Natural killer cell treated with Interleukin-12 subunit alpha and Interleukin-12 subunit beta and Interleukin-15 and Interleukin-18, amount 100 ng/mL, for 72 hours (primary cell): Measurements from ENCODE around the gene FGF6. TPM values are rescaled to one million over a fixed set of nuclear protein-coding genes. Genes with fewer than 3 reads are reported as not detected.
A peak's percentile ranks its signal among the peaks of the same experiment; 100 is the strongest.

Source experiments
- ATAC-seq, 2 donors: fragments of 150-1000 bp; cut with Tn5 transposase in 1 of 2; sonication (Bioruptor Pico), chemical (Tn5 transposase) in 1 of 2; 2 replicates each; pipeline ENCODE4 v1.10.0; 2021
- DNase-seq: peaks from one replicate; pipeline ENCODE4 v3.0.0; 2022; ENCODE audit warnings: low spot score
- H3K27ac Mint-ChIP-seq, 2 donors: 1 replicate in 1 of 2; 2 replicates in 1 of 2; pipeline ENCODE4 v1.8.0; 2022; ENCODE audit warnings: mixed read lengths in 2 of 2, mild to moderate bottlenecking in 1 of 2, moderate library complexity in 1 of 2
- H3K27me3 Mint-ChIP-seq, 2 donors: 1 replicate in 1 of 2; 2 replicates in 1 of 2; pipeline ENCODE4 v1.8.0; 2022; ENCODE audit warnings: mixed read lengths in 2 of 2
- H3K36me3 Mint-ChIP-seq: one replicate; pipeline ENCODE4 v1.8.0; 2022; ENCODE audit warnings: mixed read lengths
- H3K4me1 Mint-ChIP-seq, 2 donors: 1 replicate in 1 of 2; 2 replicates in 1 of 2; pipeline ENCODE4 v1.8.0; 2022; ENCODE audit warnings: low read depth in 2 of 2, mixed read lengths in 2 of 2, mild to moderate bottlenecking in 1 of 2
- H3K4me3 Mint-ChIP-seq: one replicate; pipeline ENCODE4 v1.8.0; 2022; ENCODE audit warnings: mixed read lengths
- H3K9me3 Mint-ChIP-seq: 2 replicates; pipeline ENCODE4 v1.8.0; 2022; ENCODE audit warnings: mixed read lengths
- total RNA-seq, 2 donors: library from RNA; stranded (reverse); gene quantifications; one replicate each; pipeline ENCODE4 v1.2.3, GENCODE V29; 2022

The FGF6 gene
- total RNA-seq, 2 donors from 2014 or later: not detected

- H3K4me1 Mint-ChIP-seq: no peaks in the 10 kb centered on the region
- no peak overlapping the region for H3K4me3 Mint-ChIP-seq
- no peak overlapping the region for H3K27ac Mint-ChIP-seq
- ATAC-seq: no peak
- no peaks in the 10 kb centered on the region for H3K9me3 Mint-ChIP-seq
- peaks cover 5 to 8% of the 10 kb centered on the region in 2 donors for H3K27me3 Mint-ChIP-seq
- no peak for DNase-seq
- no peaks in the 10 kb centered on the region for H3K36me3 Mint-ChIP-seq
Observed at GRCh38 chr12:4440187-4440941, 5.3 kb downstream of the FGF6 start.

- H3K9me3 Mint-ChIP-seq: no peaks in the 10 kb centered on the region
Observed at GRCh38 chr12:4439736-4440135, 5.9 kb downstream of the FGF6 start.

GRCh38 chr12:4438834-4439596, 6.6 kb downstream of the FGF6 start:
- Mint-ChIP-seq H3K4me3 (no peak overlapping the region), H3K4me1 (no peaks in the 10 kb centered on the region), H3K27me3 (peaks cover 5 to 8% of the 10 kb centered on the region in 2 donors), H3K36me3 (no peaks in the 10 kb centered on the region), H3K9me3 (no peaks in the 10 kb centered on the region), H3K27ac (peak overlapping the region in 1 of 2 donors; percentile 33)
- DNase-seq (no peak), ATAC-seq (no peak)

More at GRCh38 chr12:4439736-4440135, 5.9 kb downstream of the FGF6 start:
- H3K27me3 Mint-ChIP-seq: peaks cover 5 to 8% of the 10 kb centered on the region in 2 donors
- no peaks in the 10 kb centered on the region for H3K36me3 Mint-ChIP-seq
- peak overlapping the region in 1 of 2 donors; percentile 33 for H3K27ac Mint-ChIP-seq
- no peak for ATAC-seq
- no peak for DNase-seq
- H3K4me1 Mint-ChIP-seq: no peaks in the 10 kb centered on the region
- H3K4me3 Mint-ChIP-seq: no peak overlapping the region

GRCh38 chr12:4435537-4435936, 10.1 kb downstream of the FGF6 start:
- Mint-ChIP-seq H3K36me3 (no peaks in the 10 kb centered on the region), H3K4me3 (no peak overlapping the region), H3K27me3 (peaks cover 2 to 6% of the 10 kb centered on the region in 2 donors), H3K4me1 (no peaks in the 10 kb centered on the region), H3K27ac (no peak overlapping the region), H3K9me3 (no peaks in the 10 kb centered on the region)
- DNase-seq (no peak), ATAC-seq (no peak)

GRCh38 chr12:4434706-4435425, 10.7 kb downstream of the FGF6 start:
- ATAC-seq: no peak

GRCh38 chr12:4434301-4434700, 11.3 kb downstream of the FGF6 start:
- DNase-seq: no peak
- Mint-ChIP-seq H3K27ac (no peak overlapping the region), H3K27me3 (peaks cover 4 to 6% of the 10 kb centered on the region in 2 donors), H3K4me1 (no peaks in the 10 kb centered on the region), H3K9me3 (no peaks in the 10 kb centered on the region), H3K36me3 (no peaks in the 10 kb centered on the region), H3K4me3 (no peak overlapping the region)
- peak; percentile 16 to 34 for ATAC-seq

More at GRCh38 chr12:4434706-4435425, 10.7 kb downstream of the FGF6 start:
- Mint-ChIP-seq H3K27me3 (peaks cover 0 to 6% of the 10 kb centered on the region in 2 donors), H3K9me3 (no peaks in the 10 kb centered on the region), H3K36me3 (no peaks in the 10 kb centered on the region), H3K4me3 (no peak overlapping the region), H3K4me1 (no peaks in the 10 kb centered on the region), H3K27ac (no peak overlapping the region)
- no peak for DNase-seq

- Mint-ChIP-seq H3K27ac (no peak overlapping the region), H3K36me3 (no peaks in the 10 kb centered on the region), H3K4me3 (no peak overlapping the region), H3K9me3 (no peaks in the 10 kb centered on the region), H3K4me1 (no peaks in the 10 kb centered on the region), H3K27me3 (peaks cover 6 to 7% of the 10 kb centered on the region in 2 donors)
- no peak for DNase-seq
- ATAC-seq: no peak
Observed at GRCh38 chr12:4433745-4434058, 11.9 kb downstream of the FGF6 start.

GRCh38 chr12:4432878-4433744, 12.5 kb downstream of the FGF6 start:
- DNase-seq: no peak
- ATAC-seq: no peak
- Mint-ChIP-seq H3K27me3 (peaks cover 6 to 7% of the 10 kb centered on the region in 2 donors), H3K4me3 (no peak overlapping the region), H3K36me3 (no peaks in the 10 kb centered on the region), H3K4me1 (no peaks in the 10 kb centered on the region), H3K9me3 (no peaks in the 10 kb centered on the region), H3K27ac (no peak overlapping the region)

- H3K27me3 Mint-ChIP-seq: peaks cover 6 to 7% of the 10 kb centered on the region in 2 donors
- ATAC-seq: no peak
- DNase-seq: no peak
- no peaks in the 10 kb centered on the region for H3K4me1 Mint-ChIP-seq
- H3K27ac Mint-ChIP-seq: no peak overlapping the region
- no peaks in the 10 kb centered on the region for H3K36me3 Mint-ChIP-seq
- H3K4me3 Mint-ChIP-seq: no peak overlapping the region
- no peaks in the 10 kb centered on the region for H3K9me3 Mint-ChIP-seq
Observed at GRCh38 chr12:4431866-4432265, 13.7 kb downstream of the FGF6 start.

GRCh38 chr12:4431436-4431835, 14.2 kb downstream of the FGF6 start:
- Mint-ChIP-seq H3K4me1 (no peaks in the 10 kb centered on the region), H3K4me3 (no peak overlapping the region), H3K9me3 (no peaks in the 10 kb centered on the region), H3K27ac (no peak overlapping the region), H3K36me3 (no peaks in the 10 kb centered on the region), H3K27me3 (peaks cover 3 to 7% of the 10 kb centered on the region in 2 donors)
- DNase-seq (no peak), ATAC-seq (no peak)

- no peaks in the 10 kb centered on the region for H3K36me3 Mint-ChIP-seq
- H3K9me3 Mint-ChIP-seq: no peaks in the 10 kb centered on the region
- no peak for ATAC-seq
- peaks cover 6 to 12% of the 10 kb centered on the region in 2 donors for H3K27me3 Mint-ChIP-seq
- DNase-seq: no peak
- H3K4me3 Mint-ChIP-seq: no peak overlapping the region
- H3K27ac Mint-ChIP-seq: no peak overlapping the region
- H3K4me1 Mint-ChIP-seq: no peaks in the 10 kb centered on the region
Observed at GRCh38 chr12:4424422-4424821, 21.2 kb downstream of the FGF6 start.

- H3K4me3 Mint-ChIP-seq: no peak overlapping the region
- H3K36me3 Mint-ChIP-seq: no peaks in the 10 kb centered on the region
- DNase-seq: no peak
- H3K27ac Mint-ChIP-seq: no peak overlapping the region
- peak in 1 of 2 donors; percentile 24 for ATAC-seq
- H3K4me1 Mint-ChIP-seq: no peaks in the 10 kb centered on the region
- H3K9me3 Mint-ChIP-seq: no peaks in the 10 kb centered on the region
- peaks cover 6 to 8% of the 10 kb centered on the region in 2 donors for H3K27me3 Mint-ChIP-seq
Observed at GRCh38 chr12:4423528-4424195, 22.0 kb downstream of the FGF6 start.

- DNase-seq (no peak), ATAC-seq (peak; percentile 13 to 60)
- Mint-ChIP-seq H3K4me1 (no peaks in the 10 kb centered on the region), H3K9me3 (no peaks in the 10 kb centered on the region), H3K27me3 (peaks cover 6 to 8% of the 10 kb centered on the region in 2 donors), H3K27ac (no peak overlapping the region), H3K4me3 (no peak overlapping the region), H3K36me3 (no peaks in the 10 kb centered on the region)
Observed at GRCh38 chr12:4422985-4423384, 22.6 kb downstream of the FGF6 start.
